GM12878 (cell line): ENCODE measurements around the gene CCN6.

Source experiments
- CHD1 ChIP-seq: IDR thresholded peaks from 2 replicates; pipeline ENCODE4 v1.6.1; 2012; ENCODE audit warnings: low read depth, low read length, improper control_type of control experiment
- CREB1 ChIP-seq: IDR thresholded peaks from 2 replicates; pipeline ENCODE4 v1.6.1; 2012; ENCODE audit warnings: low read depth, mild to moderate bottlenecking, inconsistent platforms
- EP300 ChIP-seq, 2 experiments: fragments of 150-350 bp in 1 of 2; IDR thresholded peaks; 2 replicates each; pipeline ENCODE4 v1.6.1; 2011 to 2012; ENCODE audit warnings: low read depth in 2 of 2, low read length in 2 of 2, borderline replicate concordance in 1 of 2, improper control_type of control experiment in 1 of 2, inconsistent platforms in 1 of 2; ENCODE audit not compliant: control insufficient read depth in 1 of 2
- EZH2 ChIP-seq: IDR thresholded peaks from 2 replicates; pipeline ENCODE4 v1.6.1; 2012; ENCODE audit warnings: low read depth, mild to moderate bottlenecking, control low read depth, inconsistent platforms, low read length, borderline replicate concordance; ENCODE audit not compliant: control insufficient read depth
- IKZF2 ChIP-seq, 2 experiments: fragments of 450-650 bp; IDR thresholded peaks; 2 replicates each; pipeline ENCODE4 v1.6.1; 2017; ENCODE audit warnings: mild to moderate bottlenecking in 2 of 2, moderate library complexity in 2 of 2
- JUND ChIP-seq: IDR thresholded peaks from 2 replicates; pipeline ENCODE4 v1.6.1; 2012; ENCODE audit warnings: low read depth, mild to moderate bottlenecking, low read length, improper control_type of control experiment, moderate library complexity
- MEF2A ChIP-seq: IDR thresholded peaks from 2 replicates; pipeline ENCODE4 v1.6.1; 2011; ENCODE audit warnings: low read depth, mild to moderate bottlenecking, low read length, moderate library complexity; ENCODE audit not compliant: insufficient read depth
- NFYA ChIP-seq: IDR thresholded peaks from 2 replicates; pipeline ENCODE4 v1.6.1; 2011; ENCODE audit warnings: low read depth, mild to moderate bottlenecking, low read length, improper control_type of control experiment, borderline replicate concordance
- POLR2A ChIP-seq: IDR thresholded peaks from 2 replicates; pipeline ENCODE4 v1.6.1; 2011; ENCODE audit warnings: low read depth, mild to moderate bottlenecking, low read length
- YBX1 ChIP-seq: fragments of 450-650 bp; IDR thresholded peaks from 2 replicates; pipeline ENCODE4 v1.6.1; 2016; ENCODE audit warnings: antibody characterized with exemption
- ZSCAN29 ChIP-seq: fragments of 450-650 bp; IDR thresholded peaks from 2 replicates; pipeline ENCODE4 v1.6.1; 2017; ENCODE audit warnings: mild to moderate bottlenecking, moderate library complexity
- TF ChIP-seq, protein P1 (sequence below), 3 experiments: IDR thresholded peaks in 2 of 3; conservative IDR thresholded peaks in 1 of 3; 2 replicates each; pipeline ENCODE4 v1.5.1; 2011; ENCODE audit warnings: low read depth in 3 of 3, low read length in 3 of 3, mild to moderate bottlenecking in 3 of 3, control low read depth in 2 of 3, moderate library complexity in 2 of 3, inconsistent platforms in 1 of 3, mixed read lengths in 1 of 3; ENCODE audit not compliant: control insufficient read depth in 2 of 3, insufficient read depth in 1 of 3; ENCODE audit errors: extremely low read depth in 1 of 3
- TF ChIP-seq, protein P2 (sequence below): IDR thresholded peaks from 2 replicates; pipeline ENCODE4 v1.6.1; 2012; ENCODE audit warnings: low read depth, low read length, improper control_type of control experiment
- TF ChIP-seq, protein P3 (sequence below): fragments of 450-650 bp; IDR thresholded peaks from 2 replicates; pipeline ENCODE4 v1.6.1; 2017; ENCODE audit warnings: mild to moderate bottlenecking

DNA sequence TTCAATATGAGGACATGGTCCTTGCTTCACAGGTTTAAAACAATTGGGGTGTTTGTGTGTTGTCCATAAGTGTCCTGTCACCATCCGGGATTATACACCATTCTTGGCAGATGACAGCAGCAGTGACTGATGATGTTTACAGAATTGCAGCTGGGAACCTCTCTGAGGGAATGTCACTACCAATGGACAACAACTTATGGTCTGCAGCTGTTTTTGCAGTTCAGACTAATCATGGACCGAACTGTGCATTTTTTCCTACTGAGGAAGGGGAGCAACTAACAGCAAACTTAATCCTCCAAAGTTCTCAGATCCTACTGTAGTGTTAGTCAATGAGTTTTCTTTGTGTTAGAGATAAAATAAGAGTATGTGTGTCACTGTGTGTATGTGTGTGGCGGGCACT lies 59.5 kb downstream of the CCN6 start:
- TF ChIP-seq IKZF2 (IDR thresholded peaks at IDR 0.05) (no peak), POLR2A (no peak), NFYA (no peak), ZSCAN29 (no peak), CHD1 (no peak), MEF2A (no peak), EZH2 (no peak), CREB1 (no peak), EP300 (IDR thresholded peaks at IDR 0.05; ENCODE audit: borderline replicate concordance in 1 of 2, control insufficient read depth in 1 of 2, low read depth in 2 of 2, low read length in 2 of 2) (no peak), YBX1 (no peak), JUND (no peak)
- TF ChIP-seq, protein P1, sequence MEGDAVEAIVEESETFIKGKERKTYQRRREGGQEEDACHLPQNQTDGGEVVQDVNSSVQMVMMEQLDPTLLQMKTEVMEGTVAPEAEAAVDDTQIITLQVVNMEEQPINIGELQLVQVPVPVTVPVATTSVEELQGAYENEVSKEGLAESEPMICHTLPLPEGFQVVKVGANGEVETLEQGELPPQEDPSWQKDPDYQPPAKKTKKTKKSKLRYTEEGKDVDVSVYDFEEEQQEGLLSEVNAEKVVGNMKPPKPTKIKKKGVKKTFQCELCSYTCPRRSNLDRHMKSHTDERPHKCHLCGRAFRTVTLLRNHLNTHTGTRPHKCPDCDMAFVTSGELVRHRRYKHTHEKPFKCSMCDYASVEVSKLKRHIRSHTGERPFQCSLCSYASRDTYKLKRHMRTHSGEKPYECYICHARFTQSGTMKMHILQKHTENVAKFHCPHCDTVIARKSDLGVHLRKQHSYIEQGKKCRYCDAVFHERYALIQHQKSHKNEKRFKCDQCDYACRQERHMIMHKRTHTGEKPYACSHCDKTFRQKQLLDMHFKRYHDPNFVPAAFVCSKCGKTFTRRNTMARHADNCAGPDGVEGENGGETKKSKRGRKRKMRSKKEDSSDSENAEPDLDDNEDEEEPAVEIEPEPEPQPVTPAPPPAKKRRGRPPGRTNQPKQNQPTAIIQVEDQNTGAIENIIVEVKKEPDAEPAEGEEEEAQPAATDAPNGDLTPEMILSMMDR (IDR thresholded peaks at IDR 0.05 in 2 of 3, conservative IDR thresholded peaks at IDR 0.05 in 1 of 3; ENCODE audit: control insufficient read depth in 2 of 3, extremely low read depth in 1 of 3, insufficient read depth in 1 of 3, low read depth in 3 of 3, low read length in 3 of 3) = no peak
- TF ChIP-seq, protein P2, sequence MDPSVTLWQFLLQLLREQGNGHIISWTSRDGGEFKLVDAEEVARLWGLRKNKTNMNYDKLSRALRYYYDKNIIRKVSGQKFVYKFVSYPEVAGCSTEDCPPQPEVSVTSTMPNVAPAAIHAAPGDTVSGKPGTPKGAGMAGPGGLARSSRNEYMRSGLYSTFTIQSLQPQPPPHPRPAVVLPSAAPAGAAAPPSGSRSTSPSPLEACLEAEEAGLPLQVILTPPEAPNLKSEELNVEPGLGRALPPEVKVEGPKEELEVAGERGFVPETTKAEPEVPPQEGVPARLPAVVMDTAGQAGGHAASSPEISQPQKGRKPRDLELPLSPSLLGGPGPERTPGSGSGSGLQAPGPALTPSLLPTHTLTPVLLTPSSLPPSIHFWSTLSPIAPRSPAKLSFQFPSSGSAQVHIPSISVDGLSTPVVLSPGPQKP = no peak
- TF ChIP-seq, protein P3, sequence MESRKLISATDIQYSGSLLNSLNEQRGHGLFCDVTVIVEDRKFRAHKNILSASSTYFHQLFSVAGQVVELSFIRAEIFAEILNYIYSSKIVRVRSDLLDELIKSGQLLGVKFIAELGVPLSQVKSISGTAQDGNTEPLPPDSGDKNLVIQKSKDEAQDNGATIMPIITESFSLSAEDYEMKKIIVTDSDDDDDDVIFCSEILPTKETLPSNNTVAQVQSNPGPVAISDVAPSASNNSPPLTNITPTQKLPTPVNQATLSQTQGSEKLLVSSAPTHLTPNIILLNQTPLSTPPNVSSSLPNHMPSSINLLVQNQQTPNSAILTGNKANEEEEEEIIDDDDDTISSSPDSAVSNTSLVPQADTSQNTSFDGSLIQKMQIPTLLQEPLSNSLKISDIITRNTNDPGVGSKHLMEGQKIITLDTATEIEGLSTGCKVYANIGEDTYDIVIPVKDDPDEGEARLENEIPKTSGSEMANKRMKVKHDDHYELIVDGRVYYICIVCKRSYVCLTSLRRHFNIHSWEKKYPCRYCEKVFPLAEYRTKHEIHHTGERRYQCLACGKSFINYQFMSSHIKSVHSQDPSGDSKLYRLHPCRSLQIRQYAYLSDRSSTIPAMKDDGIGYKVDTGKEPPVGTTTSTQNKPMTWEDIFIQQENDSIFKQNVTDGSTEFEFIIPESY = no peak
